ENCODE measurements around the gene NOP16.

Gene NOP16

DNA sequence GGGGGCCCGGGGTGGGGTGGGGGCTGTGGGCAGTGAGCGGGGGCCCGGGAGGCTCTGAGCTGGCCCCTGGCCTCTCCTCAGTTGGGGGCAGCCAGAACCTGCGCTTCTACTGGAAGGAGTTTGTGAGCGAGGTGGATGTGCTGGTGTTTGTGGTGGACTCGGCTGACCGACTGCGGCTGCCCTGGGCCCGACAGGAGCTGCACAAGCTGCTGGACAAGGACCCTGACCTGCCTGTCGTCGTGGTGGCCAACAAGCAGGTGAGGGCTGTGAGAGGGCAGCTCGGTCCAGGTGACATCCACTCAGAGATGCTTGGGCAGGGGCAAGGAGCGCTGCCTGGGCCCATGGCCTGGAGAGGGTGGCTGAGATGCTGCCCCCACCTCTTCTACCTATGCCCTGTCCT is 19.7 kb downstream of the NOP16 start:
- no peak for DNase-seq (ENCODE audit: low spot score)
- H3K36me3 Mint-ChIP-seq (ENCODE audit: low read depth): peaks cover 8% of the 10 kb centered on the region
- no peaks in the 10 kb centered on the region for H3K9me3 Mint-ChIP-seq
- H3K4me1 Mint-ChIP-seq (ENCODE audit: low read depth): peaks cover 9% of the 10 kb centered on the region
- no peak overlapping the region for H3K27ac Mint-ChIP-seq
- no peak overlapping the region for H3K4me3 Mint-ChIP-seq
- no peaks in the 10 kb centered on the region for H3K27me3 Mint-ChIP-seq (ENCODE audit: low read depth)

DNA sequence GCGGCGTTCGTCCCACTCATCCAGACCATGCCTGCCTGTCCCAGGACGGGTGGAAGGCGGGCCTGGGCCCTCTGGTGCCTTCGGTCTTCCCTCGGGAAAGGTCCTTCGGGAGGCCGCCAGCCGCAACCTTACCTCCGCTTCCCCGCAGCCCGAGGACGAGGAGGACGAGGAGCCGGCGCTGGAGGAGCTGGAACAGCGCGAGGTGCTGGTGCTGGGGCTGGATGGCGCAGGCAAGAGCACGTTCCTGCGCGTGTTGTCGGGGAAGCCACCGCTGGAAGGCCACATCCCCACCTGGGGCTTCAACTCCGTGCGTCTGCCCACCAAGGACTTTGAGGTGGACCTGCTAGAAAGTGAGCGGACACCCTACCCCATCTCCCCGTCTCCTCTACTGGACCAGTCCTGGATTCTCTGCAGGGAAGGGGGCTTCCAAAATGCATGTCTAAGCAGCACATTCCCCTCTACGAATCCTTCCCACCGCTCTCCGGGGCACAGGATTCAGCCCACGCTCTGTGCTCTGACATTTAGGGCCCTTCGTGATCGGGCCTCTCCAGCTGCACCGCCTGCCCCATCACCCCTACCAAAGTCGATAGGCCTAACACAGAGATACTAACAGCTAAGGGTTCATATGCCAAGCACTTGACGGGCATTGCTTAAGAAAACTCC is 22.0 kb downstream of the NOP16 start:
- Mint-ChIP-seq H3K9me3 (no peaks in the 10 kb centered on the region), H3K36me3 (ENCODE audit: low read depth) (peaks cover 8% of the 10 kb centered on the region), H3K4me1 (ENCODE audit: low read depth) (peaks cover 21% of the 10 kb centered on the region), H3K27ac (peak overlapping the region; percentile 28), H3K27me3 (ENCODE audit: low read depth) (no peaks in the 10 kb centered on the region), H3K4me3 (peak overlapping the region; percentile 71)
- no peak for DNase-seq (ENCODE audit: low spot score)

- H3K36me3 Mint-ChIP-seq (ENCODE audit: low read depth): peaks cover 8% of the 10 kb centered on the region
- H3K9me3 Mint-ChIP-seq: no peaks in the 10 kb centered on the region
- H3K4me3 Mint-ChIP-seq: peak within 1 kb of the TSS; percentile 71
- H3K27me3 Mint-ChIP-seq (ENCODE audit: low read depth): no peaks in the 10 kb centered on the region
- DNase-seq (ENCODE audit: low spot score): peak; percentile 69
- no peak within 1 kb of the TSS for H3K27ac Mint-ChIP-seq
- peaks cover 21% of the 10 kb centered on the region for H3K4me1 Mint-ChIP-seq (ENCODE audit: low read depth)
These were observed 22.8 kb downstream of the NOP16 start, which contains the start of gene ARL10 for GRCh38 chr5:176365351-176366231. Gene ARL10, plus strand, starts transcription at chr5:176365487. Its CDS starts 77 bp downstream, at chr5:176365564.

GRCh38 chr5:176364765-176365350 is 23.5 kb downstream of the NOP16 start:
- no peak overlapping the region for H3K27ac Mint-ChIP-seq
- no peaks in the 10 kb centered on the region for H3K9me3 Mint-ChIP-seq
- no peaks in the 10 kb centered on the region for H3K27me3 Mint-ChIP-seq (ENCODE audit: low read depth)

GRCh38 chr5:176362233-176362490 is 26.2 kb downstream of the NOP16 start:
- DNase-seq (ENCODE audit: low spot score): no peak
- Mint-ChIP-seq H3K36me3 (ENCODE audit: low read depth) (peaks cover 18% of the 10 kb centered on the region), H3K27ac (peak overlapping the region; percentile 93), H3K27me3 (ENCODE audit: low read depth) (no peaks in the 10 kb centered on the region), H3K9me3 (no peaks in the 10 kb centered on the region), H3K4me3 (peak overlapping the region; percentile 99), H3K4me1 (ENCODE audit: low read depth) (peaks cover 21% of the 10 kb centered on the region)

More at GRCh38 chr5:176364765-176365350, 23.5 kb downstream of the NOP16 start:
- Mint-ChIP-seq H3K36me3 (ENCODE audit: low read depth) (peaks cover 8% of the 10 kb centered on the region), H3K4me3 (peak overlapping the region; percentile 66), H3K4me1 (ENCODE audit: low read depth) (peaks cover 22% of the 10 kb centered on the region)
- no peak for DNase-seq (ENCODE audit: low spot score)

- Mint-ChIP-seq H3K9me3 (no peaks in the 10 kb centered on the region), H3K27me3 (ENCODE audit: low read depth) (no peaks in the 10 kb centered on the region), H3K36me3 (ENCODE audit: low read depth) (peaks cover 18% of the 10 kb centered on the region), H3K27ac (peak within 1 kb of the TSS; percentile 93), H3K4me1 (ENCODE audit: low read depth) (peaks cover 21% of the 10 kb centered on the region), H3K4me3 (peak within 1 kb of the TSS; percentile 99)
- DNase-seq (ENCODE audit: low spot score): peak; percentile 93
These were observed 26.8 kb downstream of the NOP16 start, which contains the start of gene KIAA1191 for GRCh38 chr5:176361437-176362232. Gene KIAA1191, minus strand, starts transcription at chr5:176361764. Its CDS starts 2,256 bp downstream, at chr5:176359508.

GRCh38 chr5:176360894-176361436 is 27.4 kb downstream of the NOP16 start:
- Mint-ChIP-seq H3K9me3 (no peaks in the 10 kb centered on the region), H3K4me1 (ENCODE audit: low read depth) (peaks cover 21% of the 10 kb centered on the region), H3K27me3 (ENCODE audit: low read depth) (no peaks in the 10 kb centered on the region), H3K4me3 (peak overlapping the region; percentile 99), H3K27ac (peak overlapping the region; percentile 93), H3K36me3 (ENCODE audit: low read depth) (peaks cover 21% of the 10 kb centered on the region)
- DNase-seq (ENCODE audit: low spot score): no peak

DNA sequence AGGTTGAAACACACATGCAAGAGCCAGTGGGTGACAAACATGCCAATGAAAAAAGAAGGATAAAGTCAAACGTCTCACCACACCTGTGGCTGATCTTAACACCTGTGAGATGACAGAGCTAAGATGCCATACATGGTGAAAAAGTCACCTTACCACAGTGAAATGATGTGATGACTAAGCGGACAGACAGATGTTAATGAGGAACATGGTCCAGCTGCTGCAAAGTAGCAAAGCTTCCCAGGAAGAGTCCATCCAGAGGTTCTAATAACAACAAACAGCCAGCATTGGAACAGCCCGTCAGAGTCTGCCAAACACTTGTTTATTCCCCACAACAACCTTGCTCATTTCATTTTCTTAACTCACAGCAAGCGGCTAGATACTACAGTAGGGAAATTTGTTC is 28.7 kb downstream of the NOP16 start:
- no peaks in the 10 kb centered on the region for H3K9me3 Mint-ChIP-seq
- H3K4me1 Mint-ChIP-seq (ENCODE audit: low read depth): peaks cover 21% of the 10 kb centered on the region
- DNase-seq (ENCODE audit: low spot score): no peak
- H3K4me3 Mint-ChIP-seq: peak overlapping the region; percentile 72
- peak overlapping the region; percentile 28 for H3K27ac Mint-ChIP-seq
- H3K27me3 Mint-ChIP-seq (ENCODE audit: low read depth): no peaks in the 10 kb centered on the region
- peaks cover 25% of the 10 kb centered on the region for H3K36me3 Mint-ChIP-seq (ENCODE audit: low read depth)

- Mint-ChIP-seq H3K4me3 (no peak overlapping the region), H3K9me3 (no peaks in the 10 kb centered on the region), H3K36me3 (ENCODE audit: low read depth) (peaks cover 43% of the 10 kb centered on the region), H3K27me3 (ENCODE audit: low read depth) (no peaks in the 10 kb centered on the region), H3K4me1 (ENCODE audit: low read depth) (peaks cover 8% of the 10 kb centered on the region), H3K27ac (no peak overlapping the region)
- no peak for DNase-seq (ENCODE audit: low spot score)
These were observed 32.2 kb downstream of the NOP16 start for GRCh38 chr5:176356179-176356566.

DNA sequence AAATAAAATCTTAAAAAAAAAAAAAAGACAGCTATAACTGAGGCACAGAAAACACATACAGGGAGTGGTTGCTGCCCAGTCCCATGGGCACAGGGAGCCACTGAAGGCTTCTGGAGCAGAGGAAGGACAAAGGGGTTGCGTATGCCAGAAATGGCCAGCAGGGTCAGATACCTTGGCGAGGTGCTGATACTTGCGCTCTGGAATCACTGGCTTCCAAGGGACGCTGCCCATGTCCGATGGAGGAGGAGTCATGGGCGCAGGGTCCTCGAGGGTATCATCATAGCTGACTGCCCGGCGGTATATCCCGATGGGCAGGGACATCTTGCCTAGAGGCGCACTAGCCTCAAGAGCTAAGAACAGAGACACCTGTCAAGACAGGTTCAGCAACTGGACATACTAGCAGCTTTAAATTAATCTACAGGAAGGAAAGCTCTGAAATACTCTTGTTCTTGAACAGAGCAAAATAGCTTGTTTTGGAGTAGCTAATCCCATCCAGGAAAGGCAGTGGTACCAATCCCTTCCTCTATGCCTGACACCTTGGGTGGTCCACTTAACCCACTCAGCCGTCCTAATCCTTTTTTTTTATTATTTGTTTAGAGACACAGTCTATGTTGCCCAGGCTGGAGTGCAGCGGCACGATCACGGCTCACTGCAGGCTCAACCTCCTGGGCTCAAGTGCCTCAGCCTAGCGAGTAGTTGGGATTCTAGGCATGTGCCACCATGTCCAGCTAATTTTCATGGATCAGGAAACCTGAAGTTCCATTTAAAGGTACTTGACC is 32.8 kb downstream of the NOP16 start:
- peaks cover 8% of the 10 kb centered on the region for H3K4me1 Mint-ChIP-seq (ENCODE audit: low read depth)
- no peaks in the 10 kb centered on the region for H3K9me3 Mint-ChIP-seq
- DNase-seq (ENCODE audit: low spot score): no peak
- H3K27ac Mint-ChIP-seq: no peak overlapping the region
- no peak overlapping the region for H3K4me3 Mint-ChIP-seq
- no peaks in the 10 kb centered on the region for H3K27me3 Mint-ChIP-seq (ENCODE audit: low read depth)
- H3K36me3 Mint-ChIP-seq (ENCODE audit: low read depth): peaks cover 46% of the 10 kb centered on the region

GRCh38 chr5:176353533-176353932 is 34.9 kb downstream of the NOP16 start:
- no peak overlapping the region for H3K4me3 Mint-ChIP-seq
- H3K27ac Mint-ChIP-seq: no peak overlapping the region

GRCh38 chr5:176352116-176352878 is 36.1 kb downstream of the NOP16 start:
- H3K4me1 Mint-ChIP-seq (ENCODE audit: low read depth): no peaks in the 10 kb centered on the region
- no peaks in the 10 kb centered on the region for H3K27me3 Mint-ChIP-seq (ENCODE audit: low read depth)
- H3K4me3 Mint-ChIP-seq: no peak overlapping the region
- DNase-seq (ENCODE audit: low spot score): no peak
- H3K36me3 Mint-ChIP-seq (ENCODE audit: low read depth): peaks cover 61% of the 10 kb centered on the region
- no peaks in the 10 kb centered on the region for H3K9me3 Mint-ChIP-seq
- H3K27ac Mint-ChIP-seq: no peak overlapping the region

More at GRCh38 chr5:176353533-176353932, 34.9 kb downstream of the NOP16 start:
- Mint-ChIP-seq H3K4me1 (ENCODE audit: low read depth) (peaks cover 3% of the 10 kb centered on the region), H3K27me3 (ENCODE audit: low read depth) (no peaks in the 10 kb centered on the region), H3K36me3 (ENCODE audit: low read depth) (peaks cover 59% of the 10 kb centered on the region), H3K9me3 (no peaks in the 10 kb centered on the region)
- DNase-seq (ENCODE audit: low spot score): no peak
